ENCODE measurements around the gene ZBTB4.

The ZBTB4 gene

GRCh38 chr17:7468290-7468689, 11.1 kb downstream of the ZBTB4 start:
- no peak for DNase-seq

GRCh38 chr17:7467498-7467897, 11.9 kb downstream of the ZBTB4 start:
- no peak for DNase-seq

- no peak for DNase-seq
Observed at GRCh38 chr17:7466639-7467341, 12.6 kb downstream of the ZBTB4 start.

GRCh38 chr17:7466318-7466638, 13.2 kb downstream of the ZBTB4 start:
- no peak for DNase-seq

- DNase-seq, result no peak
Observed at GRCh38 chr17:7465597-7466275, 13.7 kb downstream of the ZBTB4 start.

- DNase-seq, result no peak
Observed at GRCh38 chr17:7464081-7464480, 15.3 kb downstream of the ZBTB4 start.

GRCh38 chr17:7463372-7463846, 16.0 kb downstream of the ZBTB4 start:
- DNase-seq, result no peak

GRCh38 chr17:7462474-7463371, 16.7 kb downstream of the ZBTB4 start:
- no peak for DNase-seq

GRCh38 chr17:7460850-7461660, 18.4 kb downstream of the ZBTB4 start:
- no peak for DNase-seq

GRCh38 chr17:7459961-7460545, 19.4 kb downstream of the ZBTB4 start:
- no peak for DNase-seq

GRCh38 chr17:7448461-7448860, 31.0 kb downstream of the ZBTB4 start:
- no peak for DNase-seq

GRCh38 chr17:7445619-7445968, 33.8 kb downstream of the ZBTB4 start:
- DNase-seq, result peak; percentile 9

GRCh38 chr17:7444682-7445618, 34.5 kb downstream of the ZBTB4 start, which contains the start of gene CHRNB1:
Gene CHRNB1, plus strand, starts transcription at chr17:7445061. Its CDS starts 67 bp downstream, at chr17:7445128.
- no peak for DNase-seq

GRCh38 chr17:7443499-7444485, 35.6 kb downstream of the ZBTB4 start:
- DNase-seq, result no peak

GRCh38 chr17:7442142-7442541, 37.3 kb downstream of the ZBTB4 start:
- no peak for DNase-seq

GRCh38 chr17:7441266-7441665, 38.2 kb downstream of the ZBTB4 start:
- DNase-seq, result no peak

- peak; percentile 59 for DNase-seq
Observed at GRCh38 chr17:7440834-7441195, 38.6 kb downstream of the ZBTB4 start.

GRCh38 chr17:7440113-7440833, 39.2 kb downstream of the ZBTB4 start:
- DNase-seq, result peak; percentile 59

GRCh38 chr17:7439462-7440112, 39.8 kb downstream of the ZBTB4 start, which contains the start of gene FGF11:
Gene FGF11, plus strand, starts transcription at chr17:7439512. Its CDS starts 109 bp downstream, at chr17:7439621.
- no peak for DNase-seq

Measured in NCI-H69 (cell line).